ENCODE data around the gene CYP46A1.

The CYP46A1 gene

GRCh38 chr14:99742074-99742473 is 58.0 kb downstream of the CYP46A1 start:
- TF ChIP-seq, protein P1, sequence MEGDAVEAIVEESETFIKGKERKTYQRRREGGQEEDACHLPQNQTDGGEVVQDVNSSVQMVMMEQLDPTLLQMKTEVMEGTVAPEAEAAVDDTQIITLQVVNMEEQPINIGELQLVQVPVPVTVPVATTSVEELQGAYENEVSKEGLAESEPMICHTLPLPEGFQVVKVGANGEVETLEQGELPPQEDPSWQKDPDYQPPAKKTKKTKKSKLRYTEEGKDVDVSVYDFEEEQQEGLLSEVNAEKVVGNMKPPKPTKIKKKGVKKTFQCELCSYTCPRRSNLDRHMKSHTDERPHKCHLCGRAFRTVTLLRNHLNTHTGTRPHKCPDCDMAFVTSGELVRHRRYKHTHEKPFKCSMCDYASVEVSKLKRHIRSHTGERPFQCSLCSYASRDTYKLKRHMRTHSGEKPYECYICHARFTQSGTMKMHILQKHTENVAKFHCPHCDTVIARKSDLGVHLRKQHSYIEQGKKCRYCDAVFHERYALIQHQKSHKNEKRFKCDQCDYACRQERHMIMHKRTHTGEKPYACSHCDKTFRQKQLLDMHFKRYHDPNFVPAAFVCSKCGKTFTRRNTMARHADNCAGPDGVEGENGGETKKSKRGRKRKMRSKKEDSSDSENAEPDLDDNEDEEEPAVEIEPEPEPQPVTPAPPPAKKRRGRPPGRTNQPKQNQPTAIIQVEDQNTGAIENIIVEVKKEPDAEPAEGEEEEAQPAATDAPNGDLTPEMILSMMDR (IDR thresholded peaks at IDR 0.05), result no peak
- no peak overlapping the region for H3K4me3 ChIP-seq (ENCODE audit: low read depth in 1 of 2, low read length in 1 of 2)
- no peak overlapping the region for H3K27ac ChIP-seq
- no peaks in the 10 kb centered on the region for H3K36me3 ChIP-seq
- H3K4me1 ChIP-seq (ENCODE audit: control insufficient read depth in 1 of 2, insufficient read depth in 1 of 2, low read depth in 1 of 2, low read length in 1 of 2), result no peaks in the 10 kb centered on the region
- H3K9me3 ChIP-seq, result no peaks in the 10 kb centered on the region
- H3K27me3 ChIP-seq, result peaks cover 72% of the 10 kb centered on the region

DNA sequence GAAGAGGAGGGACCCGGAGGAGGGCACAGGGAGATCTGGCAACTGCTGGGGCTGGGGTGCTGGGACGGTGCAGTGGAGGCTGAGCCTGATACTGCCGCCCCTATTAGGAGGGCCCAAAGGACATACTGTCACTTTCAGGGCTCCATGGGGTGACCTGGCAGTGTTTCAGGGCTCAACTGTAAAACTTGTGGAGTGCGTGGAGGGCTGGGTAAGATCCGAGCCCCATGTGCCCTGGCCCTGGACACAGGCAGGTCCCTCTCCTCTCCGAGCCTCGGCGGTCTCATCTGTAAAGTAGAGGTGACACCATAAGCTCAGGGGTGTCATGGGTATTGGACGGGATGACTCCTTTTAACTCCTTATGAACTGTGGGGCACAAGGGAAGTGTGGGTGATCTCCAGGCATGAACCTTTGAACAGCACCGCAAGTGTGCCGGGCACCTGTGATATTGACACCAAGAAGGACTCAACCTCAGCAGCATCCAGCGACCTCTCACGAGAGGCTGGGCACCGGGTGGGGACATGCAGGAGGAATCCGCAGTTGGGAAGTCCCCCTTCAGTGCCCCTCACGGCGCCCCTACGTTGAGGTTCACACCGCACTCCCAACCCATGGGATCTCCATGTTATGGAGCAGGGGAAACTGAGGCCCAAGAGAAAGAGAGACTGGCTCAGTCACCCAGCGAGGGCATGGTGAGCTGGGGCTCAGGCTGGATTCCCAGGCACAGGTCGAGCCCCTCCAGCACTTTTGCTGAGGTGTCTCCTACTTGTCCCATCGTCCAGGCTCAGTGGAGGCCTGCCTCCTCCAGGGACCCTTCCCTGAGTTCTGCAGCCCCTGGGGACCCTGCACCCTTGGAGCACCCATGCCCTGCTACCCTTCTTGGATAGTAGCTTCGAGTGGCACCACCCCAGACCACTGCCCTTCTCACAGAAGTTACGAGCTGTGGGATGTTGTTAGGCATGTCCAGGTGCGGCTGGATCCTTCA is 58.7 kb downstream of the CYP46A1 start:
- no peaks in the 10 kb centered on the region for H3K36me3 ChIP-seq
- no peak overlapping the region for H3K4me3 ChIP-seq (ENCODE audit: low read depth in 1 of 2, low read length in 1 of 2)
- H3K4me1 ChIP-seq (ENCODE audit: control insufficient read depth in 1 of 2, insufficient read depth in 1 of 2, low read depth in 1 of 2, low read length in 1 of 2), result no peaks in the 10 kb centered on the region
- no peak overlapping the region for H3K27ac ChIP-seq
- no peaks in the 10 kb centered on the region for H3K9me3 ChIP-seq
- H3K27me3 ChIP-seq, result peaks cover 72% of the 10 kb centered on the region
- TF ChIP-seq, protein P1 (IDR thresholded peaks at IDR 0.05), result no peak

- H3K27ac ChIP-seq, result no peak overlapping the region
- H3K27me3 ChIP-seq, result peaks cover 67% of the 10 kb centered on the region
- no peak overlapping the region for H3K4me3 ChIP-seq (ENCODE audit: low read depth in 1 of 2, low read length in 1 of 2)
- TF ChIP-seq, protein P1 (IDR thresholded peaks at IDR 0.05), result no peak
- H3K9me3 ChIP-seq, result no peaks in the 10 kb centered on the region
- no peaks in the 10 kb centered on the region for H3K4me1 ChIP-seq (ENCODE audit: control insufficient read depth in 1 of 2, insufficient read depth in 1 of 2, low read depth in 1 of 2, low read length in 1 of 2)
- H3K36me3 ChIP-seq, result no peaks in the 10 kb centered on the region
These were observed 60.2 kb downstream of the CYP46A1 start for GRCh38 chr14:99744199-99744872.

GRCh38 chr14:99744873-99745224 is 60.8 kb downstream of the CYP46A1 start:
- H3K27me3 ChIP-seq, result peaks cover 65% of the 10 kb centered on the region
- no peak overlapping the region for H3K27ac ChIP-seq
- H3K9me3 ChIP-seq, result no peaks in the 10 kb centered on the region
- H3K4me3 ChIP-seq (ENCODE audit: low read depth in 1 of 2, low read length in 1 of 2), result no peak overlapping the region
- H3K36me3 ChIP-seq, result no peaks in the 10 kb centered on the region
- TF ChIP-seq, protein P1 (IDR thresholded peaks at IDR 0.05), result no peak
- no peaks in the 10 kb centered on the region for H3K4me1 ChIP-seq (ENCODE audit: control insufficient read depth in 1 of 2, insufficient read depth in 1 of 2, low read depth in 1 of 2, low read length in 1 of 2)

DNA sequence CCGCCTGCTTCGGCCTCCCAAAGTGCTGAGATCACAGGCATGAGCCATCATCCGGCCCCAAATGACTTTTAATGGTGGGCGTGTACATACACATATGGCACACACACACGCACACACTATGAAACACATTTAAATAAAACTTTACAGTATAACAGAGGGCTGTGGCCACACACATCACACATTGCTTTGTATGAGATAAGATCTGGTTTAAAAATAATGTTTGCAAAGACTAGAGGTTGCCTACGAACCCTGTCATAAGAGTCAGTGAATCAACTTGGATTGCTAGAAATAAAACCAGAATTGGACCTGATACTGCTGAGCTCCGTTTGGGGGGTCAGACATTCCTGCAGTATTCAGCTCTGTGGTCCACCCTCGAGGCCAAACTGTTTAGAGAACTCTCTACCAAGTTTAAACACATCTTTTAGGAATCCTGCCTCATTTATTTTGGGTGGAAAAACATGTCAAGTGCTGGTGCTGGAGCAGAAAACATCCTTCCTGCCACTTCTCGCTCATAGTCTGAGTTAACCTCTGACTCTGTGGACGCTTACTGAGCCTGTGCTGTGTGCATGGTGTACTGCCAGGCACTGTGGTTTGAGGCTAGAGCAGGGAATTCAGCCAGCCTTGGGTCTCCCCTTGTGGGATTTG is 61.3 kb downstream of the CYP46A1 start:
- H3K27ac ChIP-seq, result no peak overlapping the region
- peaks cover 62% of the 10 kb centered on the region for H3K27me3 ChIP-seq
- TF ChIP-seq, protein P1 (IDR thresholded peaks at IDR 0.05), result no peak
- H3K36me3 ChIP-seq, result no peaks in the 10 kb centered on the region
- H3K4me1 ChIP-seq (ENCODE audit: control insufficient read depth in 1 of 2, insufficient read depth in 1 of 2, low read depth in 1 of 2, low read length in 1 of 2), result no peaks in the 10 kb centered on the region
- no peaks in the 10 kb centered on the region for H3K9me3 ChIP-seq
- no peak overlapping the region for H3K4me3 ChIP-seq (ENCODE audit: low read depth in 1 of 2, low read length in 1 of 2)
